Measurements from ENCODE around the gene AZIN2.

DNA sequence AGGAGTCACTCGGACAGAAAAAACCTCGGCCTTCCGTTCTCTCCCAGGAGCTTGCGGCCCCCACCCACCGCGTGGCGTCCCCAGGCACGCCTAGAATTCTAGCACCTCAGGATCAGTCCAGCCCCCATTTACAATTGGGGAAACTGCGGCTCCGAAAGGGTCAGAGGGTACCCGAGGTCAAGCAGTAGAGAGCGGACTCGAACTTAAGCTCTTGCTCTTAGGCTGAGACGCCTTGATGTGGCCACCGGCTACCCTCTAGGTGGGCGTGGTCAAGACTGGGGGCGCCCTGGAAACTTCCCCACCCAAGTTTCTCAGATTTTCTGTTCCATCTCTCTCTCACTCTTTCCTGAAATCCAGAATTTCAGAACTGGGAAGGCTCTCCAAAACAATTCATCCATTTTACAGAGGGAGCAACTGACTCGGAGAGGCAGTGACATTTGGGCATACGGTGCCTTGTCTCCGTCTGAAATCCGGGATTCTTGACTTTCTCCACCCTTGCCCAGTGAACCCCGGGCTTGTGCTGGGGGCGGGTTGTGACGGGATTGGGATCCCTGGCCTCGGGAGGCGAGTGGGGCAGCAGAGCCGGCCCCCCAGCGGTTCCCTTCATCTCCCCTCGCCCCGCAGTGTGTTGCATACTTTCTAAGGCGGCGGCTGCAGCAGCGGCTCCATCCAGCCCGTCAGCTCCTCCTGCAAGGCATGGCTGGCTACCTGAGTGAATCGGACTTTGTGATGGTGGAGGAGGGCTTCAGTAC, 777 bp downstream of the AZIN2 start:
- TF ChIP-seq POLR2AphosphoS5 (IDR thresholded peaks at IDR 0.05) (no peak), POLR2A (IDR thresholded peaks at IDR 0.05; ENCODE audit: low read depth) (no peak)
- TF ChIP-seq, protein P1, sequence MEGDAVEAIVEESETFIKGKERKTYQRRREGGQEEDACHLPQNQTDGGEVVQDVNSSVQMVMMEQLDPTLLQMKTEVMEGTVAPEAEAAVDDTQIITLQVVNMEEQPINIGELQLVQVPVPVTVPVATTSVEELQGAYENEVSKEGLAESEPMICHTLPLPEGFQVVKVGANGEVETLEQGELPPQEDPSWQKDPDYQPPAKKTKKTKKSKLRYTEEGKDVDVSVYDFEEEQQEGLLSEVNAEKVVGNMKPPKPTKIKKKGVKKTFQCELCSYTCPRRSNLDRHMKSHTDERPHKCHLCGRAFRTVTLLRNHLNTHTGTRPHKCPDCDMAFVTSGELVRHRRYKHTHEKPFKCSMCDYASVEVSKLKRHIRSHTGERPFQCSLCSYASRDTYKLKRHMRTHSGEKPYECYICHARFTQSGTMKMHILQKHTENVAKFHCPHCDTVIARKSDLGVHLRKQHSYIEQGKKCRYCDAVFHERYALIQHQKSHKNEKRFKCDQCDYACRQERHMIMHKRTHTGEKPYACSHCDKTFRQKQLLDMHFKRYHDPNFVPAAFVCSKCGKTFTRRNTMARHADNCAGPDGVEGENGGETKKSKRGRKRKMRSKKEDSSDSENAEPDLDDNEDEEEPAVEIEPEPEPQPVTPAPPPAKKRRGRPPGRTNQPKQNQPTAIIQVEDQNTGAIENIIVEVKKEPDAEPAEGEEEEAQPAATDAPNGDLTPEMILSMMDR (IDR thresholded peaks at IDR 0.05): no peak

All from esophagus muscularis mucosa (tissue), 3 donors.